ENCODE data around the gene PTPRT.

GRCh38 chr20:42553374-42553773 lies 636.3 kb downstream of the PTPRT start:
- TF ChIP-seq, protein P1, sequence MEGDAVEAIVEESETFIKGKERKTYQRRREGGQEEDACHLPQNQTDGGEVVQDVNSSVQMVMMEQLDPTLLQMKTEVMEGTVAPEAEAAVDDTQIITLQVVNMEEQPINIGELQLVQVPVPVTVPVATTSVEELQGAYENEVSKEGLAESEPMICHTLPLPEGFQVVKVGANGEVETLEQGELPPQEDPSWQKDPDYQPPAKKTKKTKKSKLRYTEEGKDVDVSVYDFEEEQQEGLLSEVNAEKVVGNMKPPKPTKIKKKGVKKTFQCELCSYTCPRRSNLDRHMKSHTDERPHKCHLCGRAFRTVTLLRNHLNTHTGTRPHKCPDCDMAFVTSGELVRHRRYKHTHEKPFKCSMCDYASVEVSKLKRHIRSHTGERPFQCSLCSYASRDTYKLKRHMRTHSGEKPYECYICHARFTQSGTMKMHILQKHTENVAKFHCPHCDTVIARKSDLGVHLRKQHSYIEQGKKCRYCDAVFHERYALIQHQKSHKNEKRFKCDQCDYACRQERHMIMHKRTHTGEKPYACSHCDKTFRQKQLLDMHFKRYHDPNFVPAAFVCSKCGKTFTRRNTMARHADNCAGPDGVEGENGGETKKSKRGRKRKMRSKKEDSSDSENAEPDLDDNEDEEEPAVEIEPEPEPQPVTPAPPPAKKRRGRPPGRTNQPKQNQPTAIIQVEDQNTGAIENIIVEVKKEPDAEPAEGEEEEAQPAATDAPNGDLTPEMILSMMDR (IDR thresholded peaks at IDR 0.05 in 2 of 3, conservative IDR thresholded peaks at IDR 0.05 in 1 of 3; ENCODE audit: borderline replicate concordance in 1 of 3, insufficient read depth in 1 of 3, low read depth in 2 of 3, low read length in 2 of 3), result no peak
- TF ChIP-seq EGR1 (IDR thresholded peaks at IDR 0.05; ENCODE audit: low read depth), result no peak
- TF ChIP-seq REST (IDR thresholded peaks at IDR 0.05; ENCODE audit: low read depth), result no peak
- TF ChIP-seq SIN3A (IDR thresholded peaks at IDR 0.05; ENCODE audit: low read depth), result no peak
- no peak for TF ChIP-seq POLR2A (IDR thresholded peaks at IDR 0.05; ENCODE audit: borderline replicate concordance, extremely low read depth, insufficient read depth, insufficient read length)
- no peak for TF ChIP-seq YY1 (IDR thresholded peaks at IDR 0.05; ENCODE audit: extremely low read depth, insufficient replicate concordance, low read depth, low read length)
- TF ChIP-seq ELF1 (IDR thresholded peaks at IDR 0.05; ENCODE audit: borderline replicate concordance, low read depth), result no peak
- TF ChIP-seq ZFX (IDR thresholded peaks at IDR 0.05), result no peak
- TF ChIP-seq SRF (IDR thresholded peaks at IDR 0.05; ENCODE audit: low read depth), result no peak
- no peak for TF ChIP-seq ATF3 (IDR thresholded peaks at IDR 0.05)
- no peak for TF ChIP-seq EZH2 (IDR thresholded peaks at IDR 0.05)
- TF ChIP-seq POLR2AphosphoS5 (IDR thresholded peaks at IDR 0.05; ENCODE audit: low read depth, low read length), result no peak
- no peak for TF ChIP-seq CBX3 (IDR thresholded peaks at IDR 0.05; ENCODE audit: low read depth)

All from HCT116 (cell line).